SK-N-MC (cell line): ENCODE results near the gene MYO5B.

Experiments used
- EZH2 ChIP-seq: fragments of 200-600 bp; sonication (generic); IDR thresholded peaks from one replicate; pipeline ENCODE4 v1.6.1; 2017; ENCODE audit warnings: antibody characterized with exemption
- POLR2AphosphoS5 ChIP-seq: IDR thresholded peaks from 2 replicates; pipeline ENCODE4 v1.6.1; 2012; ENCODE audit warnings: mild to moderate bottlenecking, low read depth, low read length, borderline replicate concordance

DNA sequence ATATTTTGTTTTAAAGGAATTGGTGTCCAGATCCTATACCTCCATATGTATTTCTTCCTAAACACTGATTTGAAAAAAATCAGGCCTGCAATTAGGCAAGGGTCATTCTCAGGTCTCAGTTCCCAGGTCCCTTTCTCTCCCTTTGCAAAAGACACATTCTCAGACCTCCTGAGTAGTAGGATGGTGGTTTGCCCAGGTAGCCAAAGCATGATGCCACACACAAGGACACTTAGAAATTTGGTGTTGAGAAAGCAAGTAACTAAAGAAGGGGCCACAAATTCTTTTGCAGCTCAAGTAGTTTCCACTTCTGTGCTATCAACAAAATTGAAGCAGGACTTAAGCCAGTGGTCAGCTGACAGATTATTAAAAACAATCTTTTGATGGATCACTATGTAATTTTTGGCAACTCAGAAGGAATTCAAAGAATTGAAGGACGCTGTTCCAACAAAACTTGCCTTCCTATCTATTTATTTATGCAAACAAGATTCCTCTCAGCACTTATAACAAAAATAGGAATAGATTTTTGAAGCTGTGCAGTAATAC, 6.6 kb upstream of the MYO5B start:
- TF ChIP-seq EZH2 (no peak), POLR2AphosphoS5 (no peak)
